Stimulated activated CD4-positive, alpha-beta T cell treated with anti-CD3 and anti-CD28 coated beads, TNF-alpha, amount 100 ng/mL, for 24 hours (primary cell): ENCODE results near the gene PRKRIP1.
"Not testable (repeated sequence)": the region's sequence is repeated elsewhere in the genome, so short reads cannot be mapped to it uniquely, and the experiment has no call there.

Experiments
- DNase-seq, 3 experiments: peaks; one replicate each; pipeline ENCODE4 v3.0.0-alpha.2; 2020; ENCODE audit warnings: low read depth in 3 of 3

PRKRIP1 gene

DNA sequence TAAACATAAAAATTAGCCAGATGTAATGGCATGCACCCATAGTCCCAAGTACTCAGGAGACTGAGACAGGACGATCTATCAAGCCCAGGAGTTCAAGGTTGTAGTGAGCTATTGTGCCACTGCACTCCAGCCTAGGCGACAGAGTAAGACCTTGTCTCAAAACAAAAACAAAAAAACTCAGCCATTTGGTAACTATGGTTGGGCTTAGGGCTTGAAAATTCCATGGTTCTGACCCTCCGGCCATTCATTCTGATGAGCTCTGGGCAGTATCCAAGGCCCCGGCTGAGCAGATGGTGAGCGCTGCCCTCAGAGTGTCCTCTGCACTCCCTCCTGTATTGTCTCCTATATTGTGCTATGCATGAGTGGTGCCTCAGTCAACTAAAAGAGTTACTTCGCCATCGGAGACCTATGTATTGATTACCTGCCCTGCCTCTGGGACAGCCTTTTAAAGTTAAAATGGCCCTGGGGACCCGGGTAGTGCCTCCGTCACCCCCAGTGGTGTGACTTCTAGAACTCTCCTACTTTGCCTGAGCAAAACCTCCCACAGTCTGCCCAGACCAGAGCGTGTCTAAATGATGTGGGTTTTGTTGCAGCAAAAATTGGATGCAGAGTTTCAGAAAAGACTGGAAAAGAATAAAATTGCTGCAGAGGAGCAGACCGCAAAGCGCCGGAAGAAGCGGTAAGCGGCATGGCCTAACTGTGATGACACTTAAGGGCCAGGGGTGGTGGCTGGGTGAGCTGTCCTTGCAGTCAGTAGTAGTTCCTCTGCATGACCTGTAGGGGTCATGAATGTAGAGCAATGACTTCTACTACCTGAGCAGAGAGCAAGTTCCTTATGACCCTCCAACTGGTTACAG is 8.1 kb downstream of the PRKRIP1 start:
- no peak for DNase-seq

DNA sequence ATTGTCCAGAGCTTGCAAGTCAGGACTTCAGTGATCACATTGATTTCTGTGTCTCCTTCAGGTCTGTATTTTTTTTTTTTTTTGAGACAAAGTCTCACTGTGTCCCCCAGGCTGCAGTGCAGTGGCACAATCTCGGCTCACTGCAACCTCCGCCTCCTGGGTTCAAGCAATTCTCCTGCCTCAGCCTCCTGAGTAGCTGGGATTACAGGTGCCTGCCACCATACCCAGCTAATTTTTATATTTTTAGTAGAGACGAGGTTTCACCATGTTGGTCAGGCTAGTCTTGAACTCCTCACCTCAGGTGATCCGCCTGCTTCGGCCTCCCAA is 8.7 kb downstream of the PRKRIP1 start:
- not testable (repeated sequence) for DNase-seq

DNA sequence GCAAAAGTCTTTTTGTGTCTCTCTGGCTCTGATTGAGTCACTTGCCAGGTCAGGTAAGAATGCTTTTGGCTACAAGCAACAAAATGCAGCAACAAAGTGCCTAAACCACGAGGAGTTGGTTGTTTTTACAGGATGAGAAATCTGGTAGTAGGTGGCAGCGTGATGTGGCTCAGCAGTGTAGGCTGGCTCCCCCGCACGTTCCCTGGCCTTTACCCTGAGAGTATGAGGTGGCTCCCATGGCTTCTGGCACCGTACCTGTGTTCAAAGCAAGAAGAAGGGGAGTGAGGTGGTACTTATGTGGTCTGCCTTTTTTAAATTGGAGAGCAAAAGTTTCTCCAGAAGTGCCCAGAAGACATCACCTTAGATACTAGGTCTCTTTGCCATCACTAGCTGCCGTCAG is 11.7 kb downstream of the PRKRIP1 start:
- no peak for DNase-seq

DNA sequence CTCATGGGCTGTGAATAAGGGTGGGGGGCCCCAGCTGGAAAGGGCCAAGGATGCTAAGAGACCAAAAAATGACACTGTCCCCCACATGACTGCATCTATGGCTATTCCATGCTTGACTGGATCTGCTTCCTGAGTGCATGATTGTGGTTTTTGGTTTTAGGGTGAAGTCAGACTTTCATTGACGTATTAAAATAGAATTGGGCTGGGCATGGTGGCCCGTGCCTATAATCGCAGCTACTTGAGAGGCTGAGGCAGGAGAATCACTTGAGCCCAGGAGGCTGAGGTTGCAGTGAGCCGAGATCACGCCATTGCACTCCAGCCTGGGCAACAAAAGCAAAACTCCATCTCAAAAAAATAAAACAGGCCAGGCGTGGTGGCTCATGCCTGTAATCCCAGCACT is 12.4 kb downstream of the PRKRIP1 start:
- DNase-seq = not testable (repeated sequence)

DNA sequence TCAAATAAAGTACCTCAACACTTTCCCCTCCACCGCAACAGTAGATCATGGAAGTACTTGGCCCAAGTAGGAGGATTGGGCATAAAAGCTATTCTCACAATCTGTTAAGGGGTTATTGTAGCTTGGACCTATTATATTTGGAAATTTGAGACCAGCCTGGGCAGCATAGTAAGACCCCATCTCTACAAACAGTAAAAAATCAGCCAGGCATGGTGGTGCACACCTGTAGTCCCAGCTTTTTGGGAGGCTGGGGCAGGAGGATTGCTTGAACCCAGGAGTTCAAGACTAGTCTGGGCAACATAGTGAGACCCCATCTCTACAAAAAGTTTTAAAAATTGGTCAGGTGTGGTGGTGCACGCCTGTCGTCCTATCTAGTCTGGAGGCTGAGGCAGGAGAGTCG is 13.2 kb downstream of the PRKRIP1 start:
- no peak for DNase-seq

DNA sequence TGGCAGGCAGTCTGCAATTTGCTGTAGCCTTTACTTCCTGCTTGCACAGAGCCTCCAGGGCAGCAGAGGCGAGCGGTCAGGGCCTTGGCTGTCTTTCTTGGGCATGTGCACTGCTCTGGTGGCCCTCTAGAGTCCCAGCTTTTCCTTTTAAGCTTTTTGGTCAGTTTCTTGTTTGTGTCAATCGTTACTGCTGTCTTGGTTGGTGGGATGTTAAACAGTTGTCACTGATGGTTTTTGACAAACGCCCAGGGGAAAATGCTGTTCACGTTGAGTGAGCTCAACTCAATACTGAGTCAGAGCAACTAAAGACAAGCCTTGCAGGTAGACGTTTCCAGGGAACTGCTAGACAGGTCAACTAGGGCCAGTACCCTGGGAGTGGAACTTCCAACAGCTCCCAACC is 14.0 kb downstream of the PRKRIP1 start:
- no peak for DNase-seq

DNA sequence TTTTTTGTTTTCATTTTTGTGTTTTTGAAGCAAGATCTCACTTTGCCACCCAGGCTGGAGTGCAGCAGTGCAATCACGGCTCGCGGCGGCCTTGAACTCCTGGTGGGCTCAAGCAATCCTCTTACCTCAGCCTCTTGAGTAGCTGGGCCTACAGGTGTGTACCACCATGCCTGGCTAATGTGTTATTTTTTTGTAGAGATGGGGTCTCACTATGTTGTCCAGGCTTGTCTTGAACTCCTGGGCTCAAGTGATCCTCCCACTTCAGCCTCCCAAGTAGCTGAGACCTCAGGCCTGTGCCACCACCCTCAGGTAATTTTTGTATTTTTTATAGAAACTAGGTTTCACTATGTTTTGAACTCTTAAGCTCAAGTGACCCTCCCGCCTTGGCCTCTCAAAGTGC is 14.8 kb downstream of the PRKRIP1 start:
- no peak for DNase-seq

DNA sequence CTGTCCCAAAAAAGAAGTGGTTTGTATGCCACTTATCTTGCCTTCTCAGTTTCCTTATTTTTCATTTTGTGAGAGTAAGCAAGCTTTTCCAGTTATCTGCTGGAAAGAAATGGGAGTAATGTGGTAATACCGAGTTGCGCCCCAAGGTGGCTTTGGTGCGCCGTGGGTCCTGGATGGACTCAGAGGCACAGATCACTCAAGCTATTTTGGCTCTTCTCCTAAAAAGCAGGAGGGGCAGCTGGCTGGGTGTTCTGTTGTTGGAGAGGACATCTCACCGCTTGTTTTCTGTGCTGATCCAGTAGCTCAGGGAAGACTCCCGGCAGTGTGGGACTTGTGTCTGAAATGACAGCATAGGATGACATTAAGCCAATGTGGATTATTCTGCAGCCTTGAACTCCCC is 16.4 kb downstream of the PRKRIP1 start:
- no peak for DNase-seq

DNA sequence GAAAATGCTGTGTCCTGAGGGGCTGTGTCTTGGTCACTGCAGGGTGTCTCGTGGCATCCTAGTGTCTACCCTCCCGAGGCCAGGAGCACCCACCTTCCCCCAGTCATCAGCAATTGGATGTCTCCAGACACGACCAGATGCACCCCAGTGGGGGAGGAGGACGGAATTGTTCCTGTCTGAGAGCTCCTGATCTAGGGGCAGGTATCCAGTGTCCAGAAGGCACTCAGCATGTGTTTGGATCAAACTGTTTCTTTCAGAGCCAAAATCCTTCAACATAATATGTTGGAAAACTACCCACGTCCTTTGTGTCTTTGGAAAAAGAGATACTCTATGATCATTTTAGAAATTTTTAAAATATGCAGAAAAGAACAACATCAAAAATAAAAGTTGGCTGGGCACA is 16.9 kb downstream of the PRKRIP1 start:
- no peak for DNase-seq

DNA sequence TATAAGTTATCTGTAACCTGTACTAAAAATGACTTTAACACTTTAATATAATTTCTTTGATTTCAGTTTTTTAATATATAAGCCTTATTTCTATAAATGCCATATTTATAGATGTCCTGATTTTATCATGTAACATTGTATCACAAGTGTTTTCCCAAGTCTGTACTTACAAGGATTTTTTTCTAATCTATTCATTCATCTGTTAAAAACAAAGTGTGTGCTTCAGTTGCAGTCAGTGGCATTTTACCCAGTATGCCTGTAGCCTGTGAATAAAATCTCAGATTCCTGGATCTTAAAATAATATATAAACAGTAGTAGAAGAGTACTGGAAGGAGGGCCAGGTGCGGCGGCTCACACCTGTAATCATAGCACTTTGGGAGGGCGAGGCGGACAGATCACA is 17.4 kb downstream of the PRKRIP1 start:
- no peak for DNase-seq

DNA sequence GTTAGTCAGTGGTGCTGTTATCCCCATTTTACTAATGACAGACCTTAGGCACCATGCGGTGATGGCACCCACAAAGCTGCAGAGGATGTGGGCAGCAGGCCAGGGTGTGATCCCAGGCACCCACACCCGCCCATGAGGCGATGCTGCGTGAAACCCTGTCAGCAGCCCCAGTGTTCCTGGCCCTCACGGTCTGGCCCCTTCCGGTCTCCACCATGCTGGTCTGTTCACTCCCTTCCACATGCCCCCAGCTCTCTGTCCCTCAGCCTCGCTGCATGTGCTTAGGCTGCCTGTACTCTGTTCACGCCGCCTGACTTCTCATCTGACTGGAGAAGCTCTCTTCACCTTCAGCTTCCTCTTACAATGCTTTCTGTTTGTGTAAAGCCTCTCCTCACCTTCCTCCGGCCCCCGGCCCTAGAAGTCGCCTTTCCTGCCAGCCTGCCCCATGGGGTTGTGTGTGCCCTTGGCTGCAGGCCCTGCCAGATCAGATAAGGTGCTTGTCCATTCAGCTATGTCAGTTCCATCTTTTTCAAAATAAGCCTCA is 19.6 kb downstream of the PRKRIP1 start:
- peak in 2 of 3 experiments; percentile 33 to 64 for DNase-seq

DNA sequence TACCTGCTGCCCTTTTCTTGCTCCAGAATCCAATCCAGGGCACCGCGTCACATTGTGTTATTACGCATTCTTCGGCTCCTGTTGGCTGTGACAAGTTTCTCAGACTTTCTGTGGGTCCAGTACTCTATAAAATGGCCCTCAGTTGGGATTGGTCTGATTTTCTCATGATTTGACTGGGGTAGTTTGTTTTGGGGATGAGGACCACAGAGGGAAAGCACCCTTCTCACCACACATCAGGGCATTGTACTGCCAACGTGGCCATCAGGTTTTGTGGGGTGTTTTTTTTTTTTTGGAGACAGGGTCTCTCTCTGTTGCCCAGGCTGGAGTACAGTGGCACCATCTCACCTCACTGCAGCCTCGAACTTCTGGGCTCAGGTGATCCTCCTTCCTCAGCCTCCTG is 20.2 kb downstream of the PRKRIP1 start:
- DNase-seq = no peak

DNA sequence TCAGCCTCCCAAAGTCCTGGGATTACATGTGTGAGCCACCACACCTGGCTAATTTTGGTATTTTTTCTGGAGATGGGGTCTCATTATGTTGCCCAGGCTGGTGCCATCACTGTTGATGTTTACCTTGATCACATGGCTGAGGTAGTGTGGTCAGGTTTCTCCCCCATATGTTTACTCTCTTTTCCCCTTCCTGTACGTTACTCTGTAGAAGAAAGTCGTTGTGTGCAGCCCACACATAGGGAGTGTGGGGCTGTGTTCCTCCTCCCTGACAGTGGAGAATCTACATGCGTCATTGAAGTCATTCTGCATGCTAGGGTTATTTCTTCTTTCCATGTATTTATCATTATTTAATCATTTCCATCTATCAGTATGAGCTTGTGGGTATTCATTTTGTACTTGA is 20.9 kb downstream of the PRKRIP1 start:
- DNase-seq = no peak

DNA sequence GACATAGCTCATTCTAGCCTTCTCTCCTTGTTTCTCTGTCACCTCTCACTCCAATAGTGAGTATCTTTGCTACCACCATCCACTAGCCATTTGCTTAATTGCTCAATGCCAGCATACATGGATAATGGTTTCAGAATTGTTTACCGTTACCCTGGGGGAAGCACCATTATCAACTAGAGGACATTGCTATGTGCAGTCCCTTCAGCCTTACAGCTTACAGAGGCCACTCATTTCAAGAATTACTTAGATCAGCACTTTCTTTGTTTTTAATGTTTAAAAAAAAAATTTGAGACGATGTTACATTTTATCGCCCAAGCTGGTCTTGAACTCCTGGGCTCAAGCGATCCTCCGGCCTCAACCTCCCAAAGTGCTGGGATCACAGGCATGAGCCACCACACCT is 22.4 kb downstream of the PRKRIP1 start:
- DNase-seq = no peak

DNA sequence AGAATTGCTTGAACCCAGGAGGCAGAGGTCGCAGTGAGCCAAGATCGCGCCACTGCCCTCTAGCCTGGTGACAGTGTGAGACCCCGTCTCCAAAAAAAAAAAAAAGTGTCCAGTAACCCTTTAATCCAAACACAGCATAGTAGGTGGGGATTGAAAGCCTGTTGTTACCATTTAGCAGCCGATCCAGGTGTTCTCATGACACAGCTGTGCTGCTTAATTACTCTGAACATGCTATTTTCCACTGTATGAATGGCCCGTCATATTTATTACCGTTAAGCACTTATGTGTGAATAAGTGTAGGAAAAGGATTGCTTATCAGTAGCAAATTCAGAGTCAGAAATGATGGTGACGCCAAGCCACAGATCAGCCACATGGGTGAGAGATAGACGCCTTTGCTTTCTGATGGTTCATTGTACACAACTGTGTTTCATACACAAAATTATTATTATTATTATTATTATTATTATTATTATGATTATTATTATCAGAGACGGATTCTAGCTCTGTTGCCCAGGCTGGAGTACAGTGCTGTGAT is 25.6 kb downstream of the PRKRIP1 start:
- DNase-seq = no peak

DNA sequence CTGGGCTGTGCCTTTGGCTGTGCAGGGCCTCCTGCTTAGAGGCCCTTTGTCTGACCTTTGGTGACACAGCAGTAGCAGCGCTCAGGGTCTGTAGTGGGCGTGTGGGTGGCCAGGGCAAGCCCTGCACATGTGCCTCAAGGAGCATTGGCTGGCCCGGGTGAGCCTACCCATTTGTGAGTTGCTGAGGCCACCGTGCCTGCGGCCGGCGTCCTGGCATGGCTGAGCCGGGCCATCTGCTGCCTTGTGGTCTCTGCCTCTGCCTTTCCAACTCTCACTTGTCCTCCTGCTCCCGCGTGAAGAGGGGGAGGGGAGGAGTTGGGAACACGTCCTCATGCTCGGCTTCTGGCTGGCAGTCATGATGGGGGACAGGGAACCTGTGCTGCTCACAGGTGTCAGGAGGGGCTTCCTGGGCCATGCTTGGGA is 28.0 kb downstream of the PRKRIP1 start:
- no peak for DNase-seq

DNA sequence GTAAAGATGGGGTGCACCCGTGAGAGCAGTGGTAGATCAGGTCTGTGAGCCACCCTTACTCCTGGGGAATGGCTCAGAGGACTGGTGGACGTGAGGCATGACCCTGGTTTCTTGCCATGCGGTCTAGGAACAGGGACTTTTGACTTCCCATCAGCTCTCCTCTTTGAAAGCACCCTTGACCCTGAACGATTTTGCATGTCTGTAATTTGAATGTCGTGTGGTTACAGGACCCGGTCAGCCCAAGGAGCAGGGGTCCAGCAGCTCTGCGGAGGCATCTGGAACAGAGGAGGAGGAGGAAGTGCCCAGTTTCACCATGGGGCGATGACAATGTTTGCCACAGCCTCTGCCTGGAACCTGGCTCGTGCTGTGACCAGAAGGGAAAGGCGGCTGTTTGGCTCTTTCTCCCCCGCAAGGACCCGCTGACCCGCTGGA is 28.6 kb downstream of the PRKRIP1 start:
- DNase-seq = no peak

DNA sequence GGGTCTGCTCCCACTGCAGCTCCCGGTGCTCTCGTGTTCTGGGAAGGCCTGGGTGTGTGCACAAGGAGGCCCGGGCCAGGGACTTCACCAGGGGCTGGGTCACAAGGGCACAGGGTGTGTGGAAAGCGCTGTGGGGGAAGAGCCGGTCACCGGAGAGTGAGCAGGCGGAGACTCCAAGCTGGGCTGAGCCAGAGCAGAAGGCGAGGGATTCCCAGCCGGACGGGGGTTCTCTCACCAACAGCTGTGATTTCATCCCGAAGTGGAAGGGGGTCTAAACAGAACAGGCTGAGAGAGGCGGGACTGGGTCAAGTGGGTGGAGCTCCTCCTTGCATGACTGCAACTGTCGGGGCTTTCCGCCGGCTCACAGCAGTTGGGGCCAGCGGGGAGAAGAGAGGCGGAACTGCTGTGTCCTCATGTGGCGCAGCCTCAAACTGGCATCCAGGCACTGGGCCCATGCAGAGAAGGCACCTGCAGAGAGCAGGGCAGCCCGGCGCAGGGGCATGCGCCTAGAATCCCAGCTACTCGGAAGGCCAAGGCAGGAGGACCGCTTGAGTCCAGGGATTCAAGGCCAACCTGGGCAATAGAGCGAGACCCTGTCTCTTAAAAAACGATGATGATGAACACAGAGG is 29.6 kb downstream of the PRKRIP1 start:
- DNase-seq = peak; percentile 72 to 78 (median 75)

DNA sequence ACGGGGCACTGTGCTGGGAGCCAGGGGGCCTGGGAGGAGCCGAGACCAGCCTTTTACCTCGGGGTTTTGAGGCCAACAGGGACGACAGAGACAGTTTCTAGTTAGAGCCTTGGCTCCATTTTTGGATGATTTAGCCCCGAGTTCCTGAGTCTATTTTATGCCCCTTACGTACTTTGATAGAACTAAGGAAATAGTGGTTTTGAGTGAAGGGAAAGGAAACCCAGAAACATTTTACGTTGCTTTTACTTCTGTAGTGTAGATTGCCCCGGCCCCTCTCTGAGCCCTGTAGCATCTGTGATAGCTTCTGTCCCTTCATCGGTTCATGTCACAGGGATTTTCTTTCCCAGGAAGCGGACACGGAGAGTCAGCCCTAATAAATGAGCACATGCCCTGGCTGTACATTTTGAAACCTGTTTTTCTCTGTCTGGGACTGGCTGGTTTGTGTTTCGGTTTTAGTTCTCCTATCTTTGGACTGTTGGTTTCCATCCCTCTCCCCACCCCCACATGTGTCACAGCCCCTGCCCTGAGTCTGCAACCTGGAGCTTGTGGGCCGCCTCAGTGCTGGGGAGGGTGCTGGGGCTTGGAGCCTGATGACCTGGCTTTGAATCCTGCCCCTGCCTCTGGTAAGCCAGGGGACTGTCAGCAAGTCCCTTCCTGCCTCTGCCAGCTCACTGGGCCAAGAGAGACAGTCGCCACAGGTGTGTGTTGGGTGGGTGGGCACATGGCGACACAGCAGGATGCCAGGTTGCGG is 30.3 kb downstream of the PRKRIP1 start:
- DNase-seq = peak; percentile 59 to 78 (median 63)

DNA sequence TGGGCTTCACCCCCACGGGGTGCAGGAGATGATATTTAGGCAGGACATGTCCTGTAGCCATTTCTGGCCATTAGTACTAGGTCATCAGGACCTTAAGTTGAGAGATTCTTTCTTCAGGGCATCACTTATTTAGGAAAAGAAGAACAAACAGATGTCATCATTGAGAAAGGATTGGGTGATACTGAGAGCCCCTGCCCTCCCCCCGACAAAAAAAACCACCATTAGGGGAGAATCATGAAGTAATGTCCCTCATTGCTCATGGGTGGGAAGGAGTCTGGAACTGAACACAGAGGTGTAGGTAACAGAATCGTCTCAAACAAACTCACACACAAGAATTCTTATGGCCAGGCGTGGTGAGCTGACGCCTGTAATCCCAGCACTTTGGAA is 30.8 kb downstream of the PRKRIP1 start:
- no peak for DNase-seq

DNA sequence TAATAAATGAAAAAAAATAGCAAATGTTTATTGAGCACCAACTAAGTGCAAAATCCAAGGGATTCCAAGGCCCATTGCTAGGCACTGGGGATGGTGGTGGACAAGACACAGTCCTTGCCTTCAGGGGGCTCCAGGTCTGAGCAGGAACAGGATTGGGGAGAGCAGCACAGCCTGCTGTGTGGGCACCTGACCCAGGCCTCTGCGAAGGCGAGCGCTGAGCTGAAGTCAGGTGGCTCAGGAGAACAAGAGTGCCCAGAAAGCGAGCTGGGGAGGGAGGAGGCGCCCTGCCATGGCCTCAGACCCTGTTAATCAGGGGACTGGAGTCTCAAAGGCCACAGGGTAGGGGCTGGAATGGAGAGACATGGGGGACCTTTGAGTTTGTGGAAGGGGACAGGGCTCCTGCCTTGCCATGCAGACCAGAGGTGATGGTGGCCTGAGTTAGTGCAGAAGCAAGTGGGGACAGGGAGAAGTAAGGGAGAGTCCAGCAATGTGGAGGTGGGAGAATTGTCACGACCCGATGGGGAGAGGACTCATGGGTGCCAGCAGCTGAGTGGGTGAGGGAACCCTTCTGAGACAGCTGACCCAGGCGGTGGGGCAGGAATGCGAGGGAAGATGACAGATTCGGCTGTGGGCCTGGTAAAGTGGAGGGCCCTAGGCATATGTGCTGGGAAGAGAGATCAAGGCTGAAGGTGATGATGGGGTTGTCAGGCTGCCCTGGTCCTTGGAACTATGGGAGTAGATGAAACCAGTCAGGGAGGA is 33.2 kb downstream of the PRKRIP1 start:
- DNase-seq = no peak
